ENCODE measurements around the gene RFPL1. TPM values are rescaled to one million over a fixed set of nuclear protein-coding genes. Genes with fewer than 3 reads are reported as not detected.
"Not testable (repeated sequence)": the region's sequence is repeated elsewhere in the genome, so short reads cannot be mapped to it uniquely, and the experiment has no call there.

Gene RFPL1
- total RNA-seq, 1 donor from 2014 or later, result not detected

DNA sequence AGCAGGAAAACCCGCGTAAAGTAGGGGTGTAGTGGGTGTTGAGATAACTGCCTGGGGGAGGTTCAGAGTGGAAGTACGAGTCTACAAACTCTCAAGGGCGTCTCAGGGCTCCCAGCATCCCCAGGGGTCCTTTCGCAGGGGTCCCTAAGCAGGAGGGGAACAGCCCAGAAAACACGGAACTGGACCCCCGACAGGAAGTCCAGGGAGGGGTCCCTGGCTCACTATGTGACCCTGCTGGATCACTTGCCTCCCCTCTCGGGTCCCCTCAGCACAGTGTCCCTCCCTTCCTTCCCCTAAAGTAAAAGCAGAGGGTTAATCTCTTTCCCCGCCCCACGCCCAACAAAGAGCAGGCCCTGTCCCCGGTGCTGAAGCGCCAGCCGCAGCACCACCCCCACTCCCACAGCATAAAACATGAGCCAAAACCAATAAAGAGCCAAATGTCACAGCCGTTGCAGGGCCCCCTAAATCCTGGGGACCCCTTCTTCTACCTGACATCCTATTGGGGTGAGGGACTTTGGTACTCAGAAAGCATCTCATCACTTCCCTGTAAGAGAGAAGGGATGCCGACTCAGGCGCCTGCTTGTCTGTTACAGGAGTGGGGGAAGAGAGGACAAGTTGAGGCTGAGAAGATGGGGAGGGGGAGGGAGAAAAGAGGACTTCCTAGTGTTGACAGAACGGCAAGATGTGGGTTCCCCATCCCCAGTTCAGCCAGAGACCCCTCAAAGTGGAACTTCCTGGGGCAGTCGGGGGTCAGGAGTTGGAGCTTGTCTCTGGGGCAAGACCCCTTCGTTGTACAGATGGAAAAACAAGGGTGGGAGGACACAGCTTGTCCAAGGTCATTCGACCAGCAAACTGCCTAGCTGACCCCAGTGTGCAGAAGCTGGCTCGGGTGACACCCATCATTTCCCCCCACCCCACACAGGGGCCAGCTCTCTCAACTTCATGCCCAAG is 40.2 kb downstream of the RFPL1 start:
- no peak for DNase-seq (ENCODE audit: low spot score)

DNA sequence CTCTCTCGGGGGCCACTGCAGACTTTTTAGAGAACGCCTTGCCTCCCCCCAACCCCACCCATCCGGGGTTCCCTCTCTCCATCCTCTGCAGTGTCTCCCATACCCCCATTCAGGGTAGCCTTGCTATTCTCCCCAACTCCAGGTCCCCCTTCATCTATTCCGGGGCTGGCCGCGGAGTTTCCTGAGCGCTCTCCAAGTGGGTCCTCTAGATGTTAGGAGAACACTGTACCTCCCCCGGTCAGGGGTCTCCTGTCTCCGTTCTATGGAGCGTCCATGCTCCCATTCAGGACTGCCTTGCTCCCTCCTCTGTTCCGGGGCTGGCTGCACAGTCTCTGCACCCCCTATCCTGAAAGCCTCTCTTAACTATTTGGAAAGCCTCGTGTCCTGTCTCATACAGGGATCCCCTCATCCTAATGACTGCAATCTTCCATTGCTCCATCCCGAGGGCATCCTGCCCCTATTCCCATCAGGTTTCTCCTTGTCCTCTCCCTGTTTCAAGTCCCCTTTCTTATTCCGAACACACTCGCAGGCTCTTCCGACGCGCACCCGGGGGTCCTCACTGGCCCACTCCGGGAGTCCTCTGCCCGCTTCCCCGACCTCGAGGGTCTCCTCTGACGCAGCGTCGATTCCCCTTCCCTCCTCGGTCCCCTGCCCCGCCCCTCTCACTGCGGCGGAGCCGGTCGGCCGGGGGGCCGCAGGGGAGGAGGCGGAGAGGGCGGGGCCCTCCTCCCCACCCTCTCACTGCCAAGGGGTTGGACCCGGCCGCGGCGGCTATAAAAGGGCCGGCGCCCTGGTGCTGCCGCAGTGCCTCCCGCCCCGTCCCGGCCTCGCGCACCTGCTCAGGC is 41.3 kb downstream of the RFPL1 start, which contains the start of gene NEFH:
NEFH (plus strand) TSS at position 802 of the 845 bp plus-strand sequence. CDS start 45 bp downstream, outside the sequence.
- DNase-seq (ENCODE audit: low spot score), result no peak

DNA sequence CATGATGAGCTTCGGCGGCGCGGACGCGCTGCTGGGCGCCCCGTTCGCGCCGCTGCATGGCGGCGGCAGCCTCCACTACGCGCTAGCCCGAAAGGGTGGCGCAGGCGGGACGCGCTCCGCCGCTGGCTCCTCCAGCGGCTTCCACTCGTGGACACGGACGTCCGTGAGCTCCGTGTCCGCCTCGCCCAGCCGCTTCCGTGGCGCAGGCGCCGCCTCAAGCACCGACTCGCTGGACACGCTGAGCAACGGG is 41.8 kb downstream of the RFPL1 start:
- DNase-seq (ENCODE audit: low spot score), result no peak

DNA sequence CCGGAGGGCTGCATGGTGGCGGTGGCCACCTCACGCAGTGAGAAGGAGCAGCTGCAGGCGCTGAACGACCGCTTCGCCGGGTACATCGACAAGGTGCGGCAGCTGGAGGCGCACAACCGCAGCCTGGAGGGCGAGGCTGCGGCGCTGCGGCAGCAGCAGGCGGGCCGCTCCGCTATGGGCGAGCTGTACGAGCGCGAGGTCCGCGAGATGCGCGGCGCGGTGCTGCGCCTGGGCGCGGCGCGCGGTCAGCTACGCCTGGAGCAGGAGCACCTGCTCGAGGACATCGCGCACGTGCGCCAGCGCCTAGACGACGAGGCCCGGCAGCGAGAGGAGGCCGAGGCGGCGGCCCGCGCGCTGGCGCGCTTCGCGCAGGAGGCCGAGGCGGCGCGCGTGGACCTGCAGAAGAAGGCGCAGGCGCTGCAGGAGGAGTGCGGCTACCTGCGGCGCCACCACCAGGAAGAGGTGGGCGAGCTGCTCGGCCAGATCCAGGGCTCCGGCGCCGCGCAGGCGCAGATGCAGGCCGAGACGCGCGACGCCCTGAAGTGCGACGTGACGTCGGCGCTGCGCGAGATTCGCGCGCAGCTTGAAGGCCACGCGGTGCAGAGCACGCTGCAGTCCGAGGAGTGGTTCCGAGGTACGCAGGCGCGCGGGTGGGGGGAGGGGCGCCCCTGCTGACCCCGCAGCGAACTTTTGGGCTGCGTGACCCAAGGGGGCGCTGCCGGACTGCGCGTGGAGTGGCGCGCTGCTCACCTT is 42.3 kb downstream of the RFPL1 start:
- DNase-seq (ENCODE audit: low spot score), result no peak

DNA sequence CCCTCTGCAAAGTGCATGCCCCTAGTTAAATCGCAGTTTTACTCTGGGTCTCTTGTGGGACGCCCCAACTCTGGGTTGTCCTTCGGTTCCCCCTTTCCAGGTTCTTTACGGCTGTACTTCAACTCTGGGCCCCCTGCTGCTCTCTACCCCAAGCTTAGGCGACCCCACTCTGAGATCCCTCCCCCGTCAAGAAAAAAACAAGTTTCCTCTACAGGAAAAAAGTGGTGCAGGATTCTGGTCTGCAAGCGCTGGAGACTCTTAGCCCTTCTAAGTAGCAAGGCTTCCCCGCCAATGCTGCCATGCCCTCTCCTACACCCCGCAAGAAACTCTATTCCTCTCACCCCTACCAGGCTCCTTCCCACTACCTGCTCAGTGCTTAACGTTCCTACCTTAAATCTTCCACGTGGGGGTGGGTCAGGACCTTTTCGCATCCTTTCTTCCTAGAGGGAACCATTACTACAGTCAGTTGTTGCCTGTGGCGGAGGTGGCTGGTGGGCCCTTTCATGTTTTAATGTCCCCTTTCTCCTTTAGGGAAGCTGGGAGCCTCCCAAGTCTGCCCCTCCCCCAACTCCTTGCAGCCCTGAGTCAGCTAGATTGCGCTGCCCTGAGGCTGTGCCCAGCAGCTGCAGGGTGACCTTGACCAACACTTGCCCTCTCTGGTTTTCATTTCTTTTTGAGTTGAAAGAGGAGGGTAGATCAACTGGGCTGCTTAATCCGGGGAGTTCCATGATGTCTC is 43.0 kb downstream of the RFPL1 start:
- DNase-seq (ENCODE audit: low spot score), result no peak

DNA sequence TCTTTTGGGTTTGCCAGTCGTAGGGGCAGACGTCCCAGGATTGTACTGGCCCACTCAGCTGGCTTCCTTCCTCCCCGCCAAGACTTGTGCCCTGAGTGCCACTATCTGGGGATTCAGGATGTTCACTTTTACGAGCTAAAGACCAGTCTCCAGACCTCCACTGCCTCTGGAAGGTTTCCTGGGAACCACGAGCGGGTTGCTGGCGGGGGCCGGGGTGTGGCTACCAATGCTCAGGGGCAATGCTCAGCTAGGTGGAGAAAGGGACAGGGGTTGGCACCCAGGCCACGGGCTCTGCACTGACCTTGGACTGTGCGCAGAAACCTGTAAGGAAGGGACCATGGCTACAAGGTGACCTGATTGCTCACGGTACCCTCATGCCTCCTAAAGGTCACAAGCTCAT is 43.9 kb downstream of the RFPL1 start:
- no peak for DNase-seq (ENCODE audit: low spot score)

DNA sequence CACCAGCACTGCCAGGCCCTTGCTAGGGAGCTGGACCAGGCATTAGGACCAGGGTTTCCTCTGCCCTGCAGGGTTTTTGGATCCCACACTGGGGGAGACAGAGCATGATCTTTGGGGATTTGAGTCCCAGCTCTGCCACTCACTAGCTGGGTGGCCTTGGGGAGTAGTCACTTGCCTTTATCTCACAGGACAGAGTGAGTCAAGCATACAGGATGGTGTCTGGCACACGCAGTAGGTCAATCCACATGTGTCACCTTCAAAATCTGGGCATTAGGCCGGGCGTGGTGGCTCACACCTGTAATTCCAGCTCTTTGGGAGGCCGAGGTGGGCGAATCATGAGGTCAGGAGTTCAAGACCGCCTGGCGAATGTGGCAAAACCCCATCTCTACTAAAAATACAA is 44.3 kb downstream of the RFPL1 start:
- DNase-seq (ENCODE audit: low spot score), result no peak

DNA sequence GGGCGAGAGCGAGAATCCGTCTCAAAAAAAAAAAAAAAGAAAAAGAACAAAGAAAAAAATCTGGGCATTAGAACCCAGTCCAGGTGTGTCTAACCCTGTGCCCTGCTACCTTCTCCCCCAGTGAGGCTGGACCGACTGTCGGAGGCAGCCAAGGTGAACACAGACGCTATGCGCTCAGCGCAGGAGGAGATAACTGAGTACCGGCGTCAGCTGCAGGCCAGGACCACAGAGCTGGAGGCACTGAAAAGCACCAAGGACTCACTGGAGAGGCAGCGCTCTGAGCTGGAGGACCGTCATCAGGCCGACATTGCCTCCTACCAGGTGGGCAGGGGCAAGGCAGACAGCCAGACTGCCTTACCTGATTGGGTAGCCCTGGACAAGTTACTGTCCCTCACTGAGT is 44.9 kb downstream of the RFPL1 start:
- DNase-seq (ENCODE audit: low spot score), result no peak

DNA sequence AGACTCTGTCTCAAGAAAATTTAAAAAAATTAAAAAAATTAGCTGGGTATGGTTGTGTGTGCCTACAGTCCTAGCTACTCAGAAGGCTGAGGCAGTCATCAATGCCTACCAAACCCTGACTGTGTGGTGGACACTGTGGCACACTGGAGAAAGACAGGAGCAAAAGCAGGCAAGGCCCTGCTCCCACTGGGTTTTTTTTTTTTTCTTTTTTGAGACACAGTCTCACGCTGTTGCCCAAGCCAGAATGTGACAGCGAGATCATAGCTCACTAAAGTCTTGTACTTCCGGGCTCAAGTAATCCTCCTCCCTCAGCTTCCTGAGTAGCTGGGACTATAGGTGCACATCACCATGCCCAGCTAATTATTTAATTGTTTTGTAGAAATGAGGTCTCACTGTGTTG is 46.3 kb downstream of the RFPL1 start:
- DNase-seq (ENCODE audit: low spot score), result no peak

DNA sequence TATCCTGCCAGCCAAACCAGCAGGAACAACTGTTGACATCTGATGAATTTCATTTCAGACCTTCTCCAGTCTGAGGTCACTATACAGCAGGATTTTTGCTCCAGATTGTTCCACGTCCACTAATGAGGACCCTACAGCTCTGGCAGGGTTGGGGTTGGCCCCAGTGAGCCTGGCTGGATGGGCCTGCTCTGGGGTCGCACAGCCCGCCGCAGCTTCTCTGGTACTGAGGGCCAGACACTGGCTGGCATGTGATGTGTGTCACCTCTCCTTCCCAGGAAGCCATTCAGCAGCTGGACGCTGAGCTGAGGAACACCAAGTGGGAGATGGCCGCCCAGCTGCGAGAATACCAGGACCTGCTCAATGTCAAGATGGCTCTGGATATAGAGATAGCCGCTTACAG is 47.1 kb downstream of the RFPL1 start:
- DNase-seq (ENCODE audit: low spot score), result no peak

DNA sequence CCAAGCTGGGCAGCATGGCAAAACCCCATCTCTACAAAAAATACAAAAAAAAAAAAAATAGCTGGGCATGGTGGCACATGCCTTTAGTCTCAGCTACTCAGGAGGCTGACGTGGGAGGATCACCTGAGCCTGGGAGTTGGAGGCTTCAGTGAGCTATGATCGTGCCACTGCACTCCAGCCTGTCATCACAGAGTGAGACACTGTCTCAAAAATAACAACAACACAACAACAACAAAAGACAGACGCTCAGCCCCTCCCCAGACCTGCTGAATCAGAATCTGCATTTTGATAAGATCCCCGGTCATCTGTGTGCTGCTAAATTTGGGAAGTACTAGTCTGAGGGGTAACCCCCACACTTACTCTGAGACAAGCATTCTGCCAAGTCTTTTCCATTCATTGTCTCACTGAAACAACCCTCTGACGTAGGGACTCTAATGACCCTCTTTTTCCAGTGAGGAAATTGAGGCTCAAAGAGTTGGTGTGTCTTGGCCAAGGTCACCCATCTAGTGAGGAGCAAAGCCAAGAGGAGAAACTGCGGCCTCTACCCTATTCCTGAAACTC is 49.1 kb downstream of the RFPL1 start:
- no peak for DNase-seq (ENCODE audit: low spot score)

DNA sequence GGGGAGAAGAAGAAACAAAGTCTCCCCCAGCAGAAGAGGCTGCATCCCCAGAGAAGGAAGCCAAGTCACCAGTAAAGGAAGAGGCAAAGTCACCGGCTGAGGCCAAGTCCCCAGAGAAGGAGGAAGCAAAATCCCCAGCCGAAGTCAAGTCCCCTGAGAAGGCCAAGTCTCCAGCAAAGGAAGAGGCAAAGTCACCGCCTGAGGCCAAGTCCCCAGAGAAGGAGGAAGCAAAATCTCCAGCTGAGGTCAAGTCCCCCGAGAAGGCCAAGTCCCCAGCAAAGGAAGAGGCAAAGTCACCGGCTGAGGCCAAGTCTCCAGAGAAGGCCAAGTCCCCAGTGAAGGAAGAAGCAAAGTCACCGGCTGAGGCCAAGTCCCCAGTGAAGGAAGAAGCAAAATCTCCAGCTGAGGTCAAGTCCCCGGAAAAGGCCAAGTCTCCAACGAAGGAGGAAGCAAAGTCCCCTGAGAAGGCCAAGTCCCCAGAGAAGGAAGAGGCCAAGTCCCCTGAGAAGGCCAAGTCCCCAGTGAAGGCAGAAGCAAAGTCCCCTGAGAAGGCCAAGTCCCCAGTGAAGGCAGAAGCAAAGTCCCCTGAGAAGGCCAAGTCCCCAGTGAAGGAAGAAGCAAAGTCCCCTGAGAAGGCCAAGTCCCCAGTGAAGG is 50.9 kb downstream of the RFPL1 start:
- not testable (repeated sequence) for DNase-seq (ENCODE audit: low spot score)

DNA sequence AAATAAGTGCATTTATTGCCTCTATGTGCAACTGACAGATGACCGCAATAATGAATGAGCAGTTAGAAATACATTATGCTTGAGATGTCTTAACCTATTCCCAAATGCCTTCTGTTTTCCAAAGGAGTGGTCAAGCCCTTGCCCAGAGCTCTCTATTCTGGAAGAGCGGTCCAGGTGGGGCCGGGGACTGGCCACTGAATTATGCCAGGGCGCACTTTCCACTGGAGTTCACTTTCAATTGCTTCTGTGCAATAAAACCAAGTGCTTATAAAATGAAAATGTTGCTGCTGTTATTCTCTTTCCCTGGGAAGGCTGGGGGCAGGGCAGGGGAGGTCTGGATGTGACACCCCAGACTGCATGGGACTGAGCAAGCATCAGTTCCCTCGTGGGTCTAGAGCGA is 52.6 kb downstream of the RFPL1 start:
- DNase-seq (ENCODE audit: low spot score), result no peak

Other genes with a start within 250 kb of the RFPL1 start
- 1.4 TPM for gene EMID1, start 232.7 kb upstream of the RFPL1 start, total RNA-seq
- gene RHBDD3, start 170.6 kb upstream of the RFPL1 start, total RNA-seq, result 19.2 TPM
- gene EWSR1, start 170.3 kb upstream of the RFPL1 start, total RNA-seq, result 191 TPM
- 36.2 TPM for gene GAS2L1, start 131.9 kb upstream of the RFPL1 start, total RNA-seq
- 1.9 TPM for gene RASL10A, start 122.9 kb upstream of the RFPL1 start, total RNA-seq
- 89.3 TPM for gene AP1B1, start 50.0 kb upstream of the RFPL1 start, total RNA-seq
- 0.87 TPM for gene NEFH, start 41.6 kb downstream of the RFPL1 start, total RNA-seq
- 33.3 TPM for gene THOC5, start 115.2 kb downstream of the RFPL1 start, total RNA-seq
- gene NIPSNAP1, start 142.5 kb downstream of the RFPL1 start, total RNA-seq, result 7.9 TPM
- gene NF2, start 165.1 kb downstream of the RFPL1 start, total RNA-seq, result 34.1 TPM

Measured in mesenteric fat pad (tissue), 1 donor.